Stimulated activated effector memory CD8-positive, alpha-beta T cell treated with anti-CD3 and anti-CD28 coated beads, Interleukin-12 subunit alpha, Interleukin-12 subunit beta, amount 100 ng/mL, for 72 hours (primary cell): ENCODE results near the gene ASB10.

Source experiments
- ATAC-seq: fragments of 150-1000 bp; cut with Tn5 transposase; 2 replicates; pipeline ENCODE4 v1.10.0; 2021
- DNase-seq, 2 donors: peaks; one replicate each; pipeline ENCODE4 v3.0.0; 2021 to 2022; ENCODE audit warnings: low spot score in 2 of 2
- H3K27ac Mint-ChIP-seq: one replicate; pipeline ENCODE4 v1.8.0; 2022; ENCODE audit warnings: mild to moderate bottlenecking, mixed read lengths
- H3K36me3 Mint-ChIP-seq: one replicate; pipeline ENCODE4 v1.8.0; 2022; ENCODE audit warnings: mild to moderate bottlenecking, mixed read lengths
- H3K4me1 Mint-ChIP-seq: one replicate; pipeline ENCODE4 v1.8.0; 2022; ENCODE audit warnings: mixed read lengths
- H3K4me3 Mint-ChIP-seq: one replicate; pipeline ENCODE4 v1.8.0; 2022; ENCODE audit warnings: mild to moderate bottlenecking, mixed read lengths
- H3K9me3 Mint-ChIP-seq: one replicate; pipeline ENCODE4 v1.8.0; 2022; ENCODE audit warnings: mixed read lengths

The ASB10 gene

GRCh38 chr7:151186640-151187408, at the start of gene ASB10:
ASB10 (minus strand) TSS chr7:151187250; CDS start chr7:151187130, 120 bp downstream.
- H3K9me3 Mint-ChIP-seq, result no peaks in the 10 kb centered on the region
- H3K4me1 Mint-ChIP-seq, result peaks cover 11% of the 10 kb centered on the region
- no peak within 1 kb of the TSS for H3K4me3 Mint-ChIP-seq
- DNase-seq (no peak), ATAC-seq (no peak)
- no peaks in the 10 kb centered on the region for H3K36me3 Mint-ChIP-seq
- H3K27ac Mint-ChIP-seq, result peak within 1 kb of the TSS; percentile 36

GRCh38 chr7:151236406-151236805, 49.4 kb upstream of the ASB10 start:
- no peak overlapping the region for H3K4me3 Mint-ChIP-seq
- peaks cover 61% of the 10 kb centered on the region for H3K36me3 Mint-ChIP-seq
- H3K4me1 Mint-ChIP-seq, result peaks cover 24% of the 10 kb centered on the region
- no peak overlapping the region for H3K27ac Mint-ChIP-seq
- DNase-seq, result no peak
- H3K9me3 Mint-ChIP-seq, result no peaks in the 10 kb centered on the region
- ATAC-seq, result no peak

- DNase-seq, result no peak
- Mint-ChIP-seq H3K27ac (no peak overlapping the region), H3K4me3 (no peak overlapping the region), H3K36me3 (peaks cover 60% of the 10 kb centered on the region), H3K9me3 (no peaks in the 10 kb centered on the region), H3K4me1 (peaks cover 25% of the 10 kb centered on the region)
- ATAC-seq, result no peak
These were observed 48.2 kb upstream of the ASB10 start for GRCh38 chr7:151235091-151235787.

- Mint-ChIP-seq H3K36me3 (peaks cover 50% of the 10 kb centered on the region), H3K4me1 (peaks cover 25% of the 10 kb centered on the region), H3K27ac (peak overlapping the region; percentile 99), H3K9me3 (no peaks in the 10 kb centered on the region), H3K4me3 (peak overlapping the region; percentile 99)
- no peak for ATAC-seq
- DNase-seq, result no peak
These were observed 46.8 kb upstream of the ASB10 start for GRCh38 chr7:151233804-151234203.

- ATAC-seq (peak; percentile 91), DNase-seq (peak; percentile 43 to 84)
- no peaks in the 10 kb centered on the region for H3K9me3 Mint-ChIP-seq
- peak overlapping the region; percentile 99 for H3K27ac Mint-ChIP-seq
- H3K4me3 Mint-ChIP-seq, result peak overlapping the region; percentile 99
- H3K36me3 Mint-ChIP-seq, result peaks cover 50% of the 10 kb centered on the region
- H3K4me1 Mint-ChIP-seq, result peaks cover 28% of the 10 kb centered on the region
These were observed 46.1 kb upstream of the ASB10 start for GRCh38 chr7:151232917-151233701.

GRCh38 chr7:151232091-151232916, 45.3 kb upstream of the ASB10 start, which contains the start of gene CHPF2:
CHPF2 (plus strand) TSS chr7:151232483; CDS start chr7:151234012, 1,529 bp downstream.
- peak; percentile 81 to 96 for DNase-seq
- Mint-ChIP-seq H3K27ac (peak within 1 kb of the TSS; percentile 99), H3K4me1 (peaks cover 34% of the 10 kb centered on the region), H3K9me3 (no peaks in the 10 kb centered on the region), H3K4me3 (peak within 1 kb of the TSS; percentile 99), H3K36me3 (peaks cover 51% of the 10 kb centered on the region)
- ATAC-seq, result peak; percentile 95

- H3K4me1 Mint-ChIP-seq, result peaks cover 46% of the 10 kb centered on the region
- DNase-seq, result no peak
- H3K4me3 Mint-ChIP-seq, result peak overlapping the region; percentile 99
- peaks cover 52% of the 10 kb centered on the region for H3K36me3 Mint-ChIP-seq
- H3K27ac Mint-ChIP-seq, result no peak overlapping the region
- no peak for ATAC-seq
- H3K9me3 Mint-ChIP-seq, result no peaks in the 10 kb centered on the region
These were observed 44.0 kb upstream of the ASB10 start for GRCh38 chr7:151231080-151231479.

GRCh38 chr7:151229249-151229648, 42.2 kb upstream of the ASB10 start:
- DNase-seq (no peak), ATAC-seq (no peak)
- H3K4me1 Mint-ChIP-seq, result peaks cover 61% of the 10 kb centered on the region
- H3K36me3 Mint-ChIP-seq, result peaks cover 50% of the 10 kb centered on the region
- H3K4me3 Mint-ChIP-seq, result no peak overlapping the region
- H3K9me3 Mint-ChIP-seq, result no peaks in the 10 kb centered on the region
- no peak overlapping the region for H3K27ac Mint-ChIP-seq

GRCh38 chr7:151228024-151228866, 41.2 kb upstream of the ASB10 start:
- DNase-seq, result no peak
- H3K4me3 Mint-ChIP-seq, result peak overlapping the region; percentile 100
- peak overlapping the region; percentile 99 for H3K27ac Mint-ChIP-seq
- peaks cover 50% of the 10 kb centered on the region for H3K36me3 Mint-ChIP-seq
- no peaks in the 10 kb centered on the region for H3K9me3 Mint-ChIP-seq
- peaks cover 56% of the 10 kb centered on the region for H3K4me1 Mint-ChIP-seq
- ATAC-seq, result no peak

- DNase-seq (peak; percentile 97 to 98), ATAC-seq (peak; percentile 100)
- peaks cover 52% of the 10 kb centered on the region for H3K4me1 Mint-ChIP-seq
- no peaks in the 10 kb centered on the region for H3K9me3 Mint-ChIP-seq
- peak within 1 kb of the TSS; percentile 100 for H3K4me3 Mint-ChIP-seq
- peak within 1 kb of the TSS; percentile 99 for H3K27ac Mint-ChIP-seq
- peaks cover 53% of the 10 kb centered on the region for H3K36me3 Mint-ChIP-seq
These were observed 40.1 kb upstream of the ASB10 start, which contains the start of gene ABCF2 for GRCh38 chr7:151226875-151227782. ABCF2 (minus strand) TSS chr7:151227205; CDS start chr7:151226458, 747 bp downstream.

GRCh38 chr7:151226560-151226874, 39.5 kb upstream of the ASB10 start:
- H3K36me3 Mint-ChIP-seq, result peaks cover 56% of the 10 kb centered on the region
- ATAC-seq (no peak), DNase-seq (no peak)
- peak overlapping the region; percentile 100 for H3K4me3 Mint-ChIP-seq
- H3K4me1 Mint-ChIP-seq, result peaks cover 46% of the 10 kb centered on the region
- no peaks in the 10 kb centered on the region for H3K9me3 Mint-ChIP-seq
- H3K27ac Mint-ChIP-seq, result peak overlapping the region; percentile 99

GRCh38 chr7:151225948-151226510, 39.0 kb upstream of the ASB10 start:
- ATAC-seq, result no peak
- no peak for DNase-seq
- Mint-ChIP-seq H3K4me1 (peaks cover 43% of the 10 kb centered on the region), H3K36me3 (peaks cover 61% of the 10 kb centered on the region), H3K4me3 (peak overlapping the region; percentile 100), H3K9me3 (no peaks in the 10 kb centered on the region), H3K27ac (peak overlapping the region; percentile 99)

- ATAC-seq, result no peak
- no peak for DNase-seq
- Mint-ChIP-seq H3K9me3 (no peaks in the 10 kb centered on the region), H3K27ac (no peak overlapping the region), H3K4me1 (peaks cover 43% of the 10 kb centered on the region), H3K4me3 (no peak overlapping the region), H3K36me3 (peaks cover 84% of the 10 kb centered on the region)
These were observed 36.7 kb upstream of the ASB10 start for GRCh38 chr7:151223728-151224127.
